ENCODE measurements around the gene MMP15. TPM values are rescaled to one million over a fixed set of nuclear protein-coding genes. Genes with fewer than 3 reads are reported as not detected.
"Not testable (repeated sequence)": the region's sequence is repeated elsewhere in the genome, so short reads cannot be mapped to it uniquely, and the experiment has no call there.

MMP15 gene
- total RNA-seq, 1 donor from 2014 or later = 15.1 TPM

- H3K9me3 ChIP-seq (ENCODE audit: control insufficient read depth in 3 of 3, low read length in 3 of 3); H3K36me3 ChIP-seq (ENCODE audit: control insufficient read depth in 3 of 3, insufficient read depth in 3 of 3, low read length in 3 of 3); H3K27ac ChIP-seq (ENCODE audit: low read depth, low read length): not testable (repeated sequence)
Measured at GRCh38 chr16:58080657-58081056, 55.1 kb downstream of the MMP15 start.

DNA sequence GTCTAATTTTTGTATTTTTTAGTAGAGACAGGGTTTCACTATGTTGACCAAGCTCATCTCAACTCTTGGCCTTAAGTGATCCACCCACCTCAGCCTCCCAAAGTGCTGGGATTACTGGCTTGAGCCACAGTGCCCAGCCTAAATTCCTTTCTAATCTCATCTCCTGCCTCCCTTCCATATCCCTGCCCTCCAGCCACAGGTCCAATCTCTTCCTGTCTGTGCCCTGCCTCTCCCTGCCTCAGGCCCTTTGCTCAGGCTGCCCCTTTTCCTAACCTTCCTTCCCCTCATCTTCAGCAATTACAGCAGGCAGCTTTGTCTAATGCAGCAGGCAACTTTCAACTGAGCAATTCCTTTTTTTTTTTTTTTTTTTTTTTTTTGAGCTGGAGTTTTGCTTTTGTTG lies 56.8 kb downstream of the MMP15 start:
- Histone ChIP-seq H3K27ac (ENCODE audit: low read depth, low read length) (no peak overlapping the region), H3K9me3 (ENCODE audit: control insufficient read depth in 3 of 3, low read length in 3 of 3) (no peaks in the 10 kb centered on the region), H3K4me1 (ENCODE audit: control insufficient read depth in 3 of 3, insufficient read depth in 3 of 3, low read length in 3 of 3) (peaks cover 0 to 6% (median 6%) of the 10 kb centered on the region in 3 donors), H3K4me3 (ENCODE audit: low read length in 3 of 3) (no peak overlapping the region), H3K36me3 (ENCODE audit: control insufficient read depth in 3 of 3, insufficient read depth in 3 of 3, low read length in 3 of 3) (no peaks in the 10 kb centered on the region), H3K9ac (ENCODE audit: low read depth in 1 of 3, low read length in 3 of 3) (no peak overlapping the region), H3K27me3 (ENCODE audit: control insufficient read depth in 3 of 3, insufficient read depth in 3 of 3, low read length in 3 of 3) (peaks cover 0 to 2% (median 0%) of the 10 kb centered on the region in 3 donors)

More at GRCh38 chr16:58080657-58081056, 55.1 kb downstream of the MMP15 start:
- H3K9ac ChIP-seq (ENCODE audit: low read depth in 1 of 3, low read length in 3 of 3); H3K4me3 ChIP-seq (ENCODE audit: low read length in 3 of 3); H3K4me1 ChIP-seq (ENCODE audit: control insufficient read depth in 3 of 3, insufficient read depth in 3 of 3, low read length in 3 of 3); H3K27me3 ChIP-seq (ENCODE audit: control insufficient read depth in 3 of 3, insufficient read depth in 3 of 3, low read length in 3 of 3): not testable (repeated sequence)

- Histone ChIP-seq H3K4me1 (ENCODE audit: control insufficient read depth in 3 of 3, insufficient read depth in 3 of 3, low read length in 3 of 3) (peaks cover 0 to 6% (median 6%) of the 10 kb centered on the region in 3 donors), H3K9ac (ENCODE audit: low read depth in 1 of 3, low read length in 3 of 3) (no peak overlapping the region), H3K36me3 (ENCODE audit: control insufficient read depth in 3 of 3, insufficient read depth in 3 of 3, low read length in 3 of 3) (no peaks in the 10 kb centered on the region), H3K4me3 (ENCODE audit: low read length in 3 of 3) (no peak overlapping the region), H3K27me3 (ENCODE audit: control insufficient read depth in 3 of 3, insufficient read depth in 3 of 3, low read length in 3 of 3) (peaks cover 0 to 4% (median 0%) of the 10 kb centered on the region in 3 donors), H3K9me3 (ENCODE audit: control insufficient read depth in 3 of 3, low read length in 3 of 3) (no peaks in the 10 kb centered on the region), H3K27ac (ENCODE audit: low read depth, low read length) (no peak overlapping the region)
Measured at GRCh38 chr16:58084635-58085034, 59.1 kb downstream of the MMP15 start.

GRCh38 chr16:58085171-58085570 lies 59.6 kb downstream of the MMP15 start:
- Histone ChIP-seq H3K36me3 (ENCODE audit: control insufficient read depth in 3 of 3, insufficient read depth in 3 of 3, low read length in 3 of 3) (no peaks in the 10 kb centered on the region), H3K27ac (ENCODE audit: low read depth, low read length) (no peak overlapping the region), H3K4me1 (ENCODE audit: control insufficient read depth in 3 of 3, insufficient read depth in 3 of 3, low read length in 3 of 3) (peaks cover 0 to 6% (median 6%) of the 10 kb centered on the region in 3 donors), H3K4me3 (ENCODE audit: low read length in 3 of 3) (no peak overlapping the region), H3K9me3 (ENCODE audit: control insufficient read depth in 3 of 3, low read length in 3 of 3) (no peaks in the 10 kb centered on the region), H3K27me3 (ENCODE audit: control insufficient read depth in 3 of 3, insufficient read depth in 3 of 3, low read length in 3 of 3) (peaks cover 0 to 4% (median 0%) of the 10 kb centered on the region in 3 donors), H3K9ac (ENCODE audit: low read depth in 1 of 3, low read length in 3 of 3) (no peak overlapping the region)

- H3K4me1 ChIP-seq (ENCODE audit: control insufficient read depth in 3 of 3, insufficient read depth in 3 of 3, low read length in 3 of 3) = peaks cover 0 to 6% (median 3%) of the 10 kb centered on the region in 3 donors
- no peak overlapping the region for H3K9ac ChIP-seq (ENCODE audit: low read depth in 1 of 3, low read length in 3 of 3)
- H3K27ac ChIP-seq (ENCODE audit: low read depth, low read length) = no peak overlapping the region
- H3K4me3 ChIP-seq (ENCODE audit: low read length in 3 of 3) = no peak overlapping the region
- no peaks in the 10 kb centered on the region for H3K36me3 ChIP-seq (ENCODE audit: control insufficient read depth in 3 of 3, insufficient read depth in 3 of 3, low read length in 3 of 3)
- H3K27me3 ChIP-seq (ENCODE audit: control insufficient read depth in 3 of 3, insufficient read depth in 3 of 3, low read length in 3 of 3) = peaks cover 0 to 4% (median 0%) of the 10 kb centered on the region in 3 donors
- H3K9me3 ChIP-seq (ENCODE audit: control insufficient read depth in 3 of 3, low read length in 3 of 3) = no peaks in the 10 kb centered on the region
Measured at GRCh38 chr16:58085584-58086251, 60.2 kb downstream of the MMP15 start.

GRCh38 chr16:58086381-58087208 lies 61.0 kb downstream of the MMP15 start:
- Histone ChIP-seq H3K36me3 (ENCODE audit: control insufficient read depth in 3 of 3, insufficient read depth in 3 of 3, low read length in 3 of 3) (no peaks in the 10 kb centered on the region), H3K4me1 (ENCODE audit: control insufficient read depth in 3 of 3, insufficient read depth in 3 of 3, low read length in 3 of 3) (peaks cover 0 to 3% (median 2%) of the 10 kb centered on the region in 3 donors), H3K27me3 (ENCODE audit: control insufficient read depth in 3 of 3, insufficient read depth in 3 of 3, low read length in 3 of 3) (peaks cover 0 to 4% (median 0%) of the 10 kb centered on the region in 3 donors), H3K4me3 (ENCODE audit: low read length in 3 of 3) (no peak overlapping the region), H3K27ac (ENCODE audit: low read depth, low read length) (no peak overlapping the region), H3K9me3 (ENCODE audit: control insufficient read depth in 3 of 3, low read length in 3 of 3) (no peaks in the 10 kb centered on the region), H3K9ac (ENCODE audit: low read depth in 1 of 3, low read length in 3 of 3) (no peak overlapping the region)

- Histone ChIP-seq H3K9ac (ENCODE audit: low read depth in 1 of 3, low read length in 3 of 3) (no peak overlapping the region), H3K27ac (ENCODE audit: low read depth, low read length) (no peak overlapping the region), H3K36me3 (ENCODE audit: control insufficient read depth in 3 of 3, insufficient read depth in 3 of 3, low read length in 3 of 3) (no peaks in the 10 kb centered on the region), H3K9me3 (ENCODE audit: control insufficient read depth in 3 of 3, low read length in 3 of 3) (no peaks in the 10 kb centered on the region), H3K4me1 (ENCODE audit: control insufficient read depth in 3 of 3, insufficient read depth in 3 of 3, low read length in 3 of 3) (no peaks in the 10 kb centered on the region), H3K4me3 (ENCODE audit: low read length in 3 of 3) (no peak overlapping the region), H3K27me3 (ENCODE audit: control insufficient read depth in 3 of 3, insufficient read depth in 3 of 3, low read length in 3 of 3) (peaks cover 0 to 4% (median 0%) of the 10 kb centered on the region in 3 donors)
Measured at GRCh38 chr16:58087209-58087913, 61.8 kb downstream of the MMP15 start.

GRCh38 chr16:58088091-58088490 lies 62.5 kb downstream of the MMP15 start:
- Histone ChIP-seq H3K27me3 (ENCODE audit: control insufficient read depth in 3 of 3, insufficient read depth in 3 of 3, low read length in 3 of 3) (peaks cover 0 to 4% (median 0%) of the 10 kb centered on the region in 3 donors), H3K4me3 (ENCODE audit: low read length in 3 of 3) (no peak overlapping the region), H3K9me3 (ENCODE audit: control insufficient read depth in 3 of 3, low read length in 3 of 3) (no peaks in the 10 kb centered on the region), H3K27ac (ENCODE audit: low read depth, low read length) (no peak overlapping the region), H3K9ac (ENCODE audit: low read depth in 1 of 3, low read length in 3 of 3) (no peak overlapping the region), H3K36me3 (ENCODE audit: control insufficient read depth in 3 of 3, insufficient read depth in 3 of 3, low read length in 3 of 3) (no peaks in the 10 kb centered on the region), H3K4me1 (ENCODE audit: control insufficient read depth in 3 of 3, insufficient read depth in 3 of 3, low read length in 3 of 3) (no peaks in the 10 kb centered on the region)

GRCh38 chr16:58090396-58090795 lies 64.8 kb downstream of the MMP15 start:
- H3K36me3 ChIP-seq (ENCODE audit: control insufficient read depth in 3 of 3, insufficient read depth in 3 of 3, low read length in 3 of 3); H3K4me3 ChIP-seq (ENCODE audit: low read length in 3 of 3); H3K9ac ChIP-seq (ENCODE audit: low read depth in 1 of 3, low read length in 3 of 3); H3K9me3 ChIP-seq (ENCODE audit: control insufficient read depth in 3 of 3, low read length in 3 of 3); H3K4me1 ChIP-seq (ENCODE audit: control insufficient read depth in 3 of 3, insufficient read depth in 3 of 3, low read length in 3 of 3); H3K27ac ChIP-seq (ENCODE audit: low read depth, low read length); H3K27me3 ChIP-seq (ENCODE audit: control insufficient read depth in 3 of 3, insufficient read depth in 3 of 3, low read length in 3 of 3): not testable (repeated sequence)
